ENCODE results near the gene MACO1. TPM values are rescaled to one million over a fixed set of nuclear protein-coding genes. Genes with fewer than 3 reads are reported as not detected.
"Not testable (repeated sequence)": the region's sequence is repeated elsewhere in the genome, so short reads cannot be mapped to it uniquely, and the experiment has no call there.

The MACO1 gene
- total RNA-seq, 1 donor from 2014 or later = 14.3 TPM

GRCh38 chr1:25458541-25459298 is 28.0 kb downstream of the MACO1 start:
- no peaks in the 10 kb centered on the region for H3K27me3 Mint-ChIP-seq
- peaks cover 54% of the 10 kb centered on the region for H3K36me3 Mint-ChIP-seq (ENCODE audit: low read depth)
- no peaks in the 10 kb centered on the region for H3K9me3 Mint-ChIP-seq
- H3K4me3 Mint-ChIP-seq = no peak overlapping the region
- H3K4me1 Mint-ChIP-seq = no peaks in the 10 kb centered on the region
- intact Hi-C loops (cut with micrococcal nuclease) = no loop called here
- no peak for DNase-seq
- H3K27ac Mint-ChIP-seq = no peak overlapping the region

DNA sequence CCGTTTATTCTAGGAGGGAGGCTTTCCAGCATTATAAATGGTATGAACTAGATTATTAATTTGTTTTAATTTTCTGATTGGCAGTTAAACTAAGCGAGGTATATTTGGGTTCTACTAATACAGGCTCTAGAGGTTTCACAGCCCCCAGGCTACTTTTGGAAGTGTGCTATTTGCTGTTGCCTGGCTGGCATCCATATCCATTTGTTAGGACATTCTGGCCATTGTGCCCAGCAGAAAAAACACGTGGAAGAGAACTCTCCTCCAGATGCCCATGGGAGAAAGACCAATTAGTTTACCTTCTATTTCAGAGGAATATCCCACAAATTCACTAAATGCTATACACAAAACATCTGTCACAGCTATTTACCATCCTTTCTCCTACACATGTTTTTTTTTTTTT is 29.3 kb downstream of the MACO1 start:
- intact Hi-C loops (cut with micrococcal nuclease) = no loop called here
- H3K27me3 Mint-ChIP-seq = no peaks in the 10 kb centered on the region
- DNase-seq = no peak
- no peak overlapping the region for H3K4me3 Mint-ChIP-seq
- peaks cover 53% of the 10 kb centered on the region for H3K36me3 Mint-ChIP-seq (ENCODE audit: low read depth)
- no peak overlapping the region for H3K27ac Mint-ChIP-seq
- no peaks in the 10 kb centered on the region for H3K9me3 Mint-ChIP-seq
- H3K4me1 Mint-ChIP-seq = no peaks in the 10 kb centered on the region

DNA sequence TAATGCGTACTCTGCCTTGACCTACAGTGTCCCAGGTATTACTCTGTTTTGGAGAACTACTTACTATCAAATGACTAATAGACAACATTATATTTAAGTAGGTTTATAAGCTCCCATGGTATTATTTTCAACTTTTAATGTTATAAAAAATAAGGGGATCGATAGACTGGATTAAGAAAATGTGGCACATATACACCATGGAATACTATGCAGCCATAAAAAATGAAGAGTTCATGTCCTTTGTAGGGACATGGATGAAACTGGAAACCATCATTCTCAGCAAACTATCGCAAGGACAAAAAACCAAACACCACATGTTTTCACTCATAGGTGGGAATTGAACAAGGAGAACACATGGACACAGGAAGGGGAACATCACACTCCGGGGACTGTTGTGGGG is 30.1 kb downstream of the MACO1 start:
- H3K9me3 Mint-ChIP-seq; intact Hi-C loops (cut with micrococcal nuclease); H3K4me1 Mint-ChIP-seq; H3K27ac Mint-ChIP-seq; DNase-seq; H3K4me3 Mint-ChIP-seq; H3K27me3 Mint-ChIP-seq: not testable (repeated sequence)
- peaks cover 55% of the 10 kb centered on the region for H3K36me3 Mint-ChIP-seq (ENCODE audit: low read depth)

- intact Hi-C loops (cut with micrococcal nuclease) = no loop called here
- H3K36me3 Mint-ChIP-seq (ENCODE audit: low read depth) = peaks cover 49% of the 10 kb centered on the region
- DNase-seq = no peak
- H3K4me3 Mint-ChIP-seq = no peak overlapping the region
- no peaks in the 10 kb centered on the region for H3K27me3 Mint-ChIP-seq
- H3K27ac Mint-ChIP-seq = no peak overlapping the region
- no peaks in the 10 kb centered on the region for H3K9me3 Mint-ChIP-seq
- peaks cover 9% of the 10 kb centered on the region for H3K4me1 Mint-ChIP-seq
Observed at GRCh38 chr1:25461849-25462248, 31.2 kb downstream of the MACO1 start.

DNA sequence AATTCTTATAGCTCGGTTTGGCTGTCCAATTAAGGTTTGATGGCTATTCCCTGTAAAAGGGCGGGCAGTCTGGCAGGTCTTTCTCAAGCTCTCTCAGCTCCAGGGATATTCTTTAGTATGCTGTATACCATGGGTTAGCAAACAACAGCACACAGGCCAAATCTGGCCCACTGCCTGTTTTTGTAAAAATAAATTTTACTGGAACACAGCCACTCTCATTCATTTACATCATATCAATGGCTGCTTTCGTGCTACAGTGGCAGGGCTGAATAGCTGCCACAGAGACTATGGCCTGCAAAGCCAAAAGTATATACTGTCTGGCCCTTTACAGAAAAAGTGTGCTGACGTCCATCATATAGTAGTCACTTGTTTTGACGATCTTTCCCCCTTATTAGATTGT is 32.0 kb downstream of the MACO1 start:
- no peak for DNase-seq
- no peaks in the 10 kb centered on the region for H3K27me3 Mint-ChIP-seq
- intact Hi-C loops (cut with micrococcal nuclease) = no loop called here
- no peak overlapping the region for H3K4me3 Mint-ChIP-seq
- no peak overlapping the region for H3K27ac Mint-ChIP-seq
- peaks cover 48% of the 10 kb centered on the region for H3K36me3 Mint-ChIP-seq (ENCODE audit: low read depth)
- peaks cover 18% of the 10 kb centered on the region for H3K4me1 Mint-ChIP-seq
- no peaks in the 10 kb centered on the region for H3K9me3 Mint-ChIP-seq

DNA sequence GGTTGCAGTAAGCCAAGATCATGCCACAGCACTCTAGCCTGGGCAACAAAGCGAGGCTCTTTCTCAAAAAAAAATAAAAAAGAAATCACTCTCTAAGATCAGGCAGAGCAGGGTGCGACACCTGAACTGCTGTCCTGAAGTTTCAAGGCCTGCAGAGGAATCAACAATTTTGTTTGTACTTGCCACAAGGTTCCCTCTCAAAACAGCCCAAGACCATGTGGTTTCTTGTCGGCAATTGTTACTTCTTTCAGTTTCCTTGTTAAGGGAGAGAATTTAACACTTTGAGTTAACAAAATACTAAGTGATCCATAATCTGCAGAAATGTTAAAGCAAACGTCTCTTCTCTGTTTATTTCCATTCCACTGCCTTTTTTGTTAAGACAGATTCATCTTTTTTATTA is 36.5 kb downstream of the MACO1 start:
- H3K36me3 Mint-ChIP-seq (ENCODE audit: low read depth) = peaks cover 36% of the 10 kb centered on the region
- H3K27ac Mint-ChIP-seq = peak overlapping the region; percentile 66
- no peaks in the 10 kb centered on the region for H3K9me3 Mint-ChIP-seq
- peaks cover 30% of the 10 kb centered on the region for H3K4me1 Mint-ChIP-seq
- H3K4me3 Mint-ChIP-seq = peak overlapping the region; percentile 45
- no peaks in the 10 kb centered on the region for H3K27me3 Mint-ChIP-seq
- peak; percentile 80 for DNase-seq
- intact Hi-C loops (cut with micrococcal nuclease) = loop anchor here (5.0 kb wide), 2 partner anchors 35 to 135 kb away; partner anchors contain the start of gene MACO1

GRCh38 chr1:25467616-25468015 is 36.9 kb downstream of the MACO1 start:
- peak overlapping the region; percentile 57 for H3K27ac Mint-ChIP-seq
- peak overlapping the region; percentile 30 for H3K4me3 Mint-ChIP-seq
- peaks cover 34% of the 10 kb centered on the region for H3K4me1 Mint-ChIP-seq
- DNase-seq = no peak
- no peaks in the 10 kb centered on the region for H3K27me3 Mint-ChIP-seq
- H3K36me3 Mint-ChIP-seq (ENCODE audit: low read depth) = peaks cover 35% of the 10 kb centered on the region
- intact Hi-C loops (cut with micrococcal nuclease) = loop anchor here (5.0 kb wide), 2 partner anchors 35 to 135 kb away; partner anchors contain the start of gene MACO1
- H3K9me3 Mint-ChIP-seq = no peaks in the 10 kb centered on the region

GRCh38 chr1:25468033-25468432 is 37.3 kb downstream of the MACO1 start:
- H3K4me1 Mint-ChIP-seq = peaks cover 34% of the 10 kb centered on the region
- H3K9me3 Mint-ChIP-seq = no peaks in the 10 kb centered on the region
- H3K27ac Mint-ChIP-seq = peak overlapping the region; percentile 57
- intact Hi-C loops (cut with micrococcal nuclease) = loop anchor here (5.0 kb wide), 2 partner anchors 36 to 136 kb away; partner anchors contain the start of gene MACO1
- DNase-seq = no peak
- H3K4me3 Mint-ChIP-seq = no peak overlapping the region
- H3K27me3 Mint-ChIP-seq = no peaks in the 10 kb centered on the region
- H3K36me3 Mint-ChIP-seq (ENCODE audit: low read depth) = peaks cover 35% of the 10 kb centered on the region

DNA sequence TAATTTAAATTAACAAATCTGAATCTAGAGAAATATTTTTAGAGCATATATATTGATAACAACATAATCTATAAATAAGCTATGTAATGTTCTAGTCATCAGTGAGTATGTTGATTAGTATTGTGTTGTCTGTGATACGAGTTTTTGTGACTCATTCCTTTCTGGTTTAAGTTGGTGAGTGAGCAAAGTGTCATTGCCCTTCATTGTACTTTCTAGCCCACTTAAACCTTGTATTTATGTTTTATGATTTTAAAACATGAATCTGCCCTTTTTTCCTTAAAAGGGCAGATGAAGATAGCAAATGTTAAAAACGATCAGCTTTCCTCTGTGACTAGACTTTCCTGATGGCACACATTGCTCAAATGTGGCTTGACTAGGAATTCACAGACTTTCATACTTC is 38.5 kb downstream of the MACO1 start:
- no peak overlapping the region for H3K27ac Mint-ChIP-seq
- no peaks in the 10 kb centered on the region for H3K27me3 Mint-ChIP-seq
- intact Hi-C loops (cut with micrococcal nuclease) = loop anchor here (5.0 kb wide), 2 partner anchors 37 to 137 kb away; partner anchors contain the start of gene MACO1
- DNase-seq = no peak
- H3K4me3 Mint-ChIP-seq = no peak overlapping the region
- H3K4me1 Mint-ChIP-seq = peaks cover 44% of the 10 kb centered on the region
- H3K36me3 Mint-ChIP-seq (ENCODE audit: low read depth) = peaks cover 35% of the 10 kb centered on the region
- H3K9me3 Mint-ChIP-seq = no peaks in the 10 kb centered on the region

DNA sequence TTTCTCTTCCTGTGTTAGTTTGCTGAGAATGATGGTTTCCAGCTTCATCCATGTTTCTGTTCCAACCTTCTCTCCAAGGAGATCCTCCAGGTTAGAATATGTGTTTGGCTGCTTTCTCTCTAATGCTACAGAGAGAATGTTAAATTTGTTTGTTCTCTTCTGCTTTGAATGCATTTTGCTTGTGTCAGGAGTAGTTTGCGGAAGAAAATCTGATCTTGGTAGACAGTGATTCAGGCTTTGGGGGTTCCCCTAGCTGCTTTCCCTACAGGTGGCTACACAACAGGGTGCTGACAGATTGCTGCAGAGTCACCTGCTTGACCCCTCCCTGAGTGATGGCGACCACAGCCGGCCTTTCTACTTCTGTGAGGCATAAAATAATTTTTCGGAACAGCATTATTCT is 41.8 kb downstream of the MACO1 start:
- peak overlapping the region; percentile 54 for H3K27ac Mint-ChIP-seq
- H3K36me3 Mint-ChIP-seq (ENCODE audit: low read depth) = peaks cover 36% of the 10 kb centered on the region
- DNase-seq = no peak
- no peaks in the 10 kb centered on the region for H3K27me3 Mint-ChIP-seq
- H3K4me1 Mint-ChIP-seq = peaks cover 47% of the 10 kb centered on the region
- H3K4me3 Mint-ChIP-seq = no peak overlapping the region
- intact Hi-C loops (cut with micrococcal nuclease) = no loop called here
- H3K9me3 Mint-ChIP-seq = no peaks in the 10 kb centered on the region

- DNase-seq = peak; percentile 70
- Mint-ChIP-seq H3K36me3 (ENCODE audit: low read depth) (peaks cover 27% of the 10 kb centered on the region), H3K4me3 (peak overlapping the region; percentile 75), H3K4me1 (peaks cover 34% of the 10 kb centered on the region), H3K27ac (peak overlapping the region; percentile 74), H3K9me3 (no peaks in the 10 kb centered on the region), H3K27me3 (no peaks in the 10 kb centered on the region)
- intact Hi-C loops (cut with micrococcal nuclease) = no loop called here
Observed at GRCh38 chr1:25473653-25474225, 43.0 kb downstream of the MACO1 start.

DNA sequence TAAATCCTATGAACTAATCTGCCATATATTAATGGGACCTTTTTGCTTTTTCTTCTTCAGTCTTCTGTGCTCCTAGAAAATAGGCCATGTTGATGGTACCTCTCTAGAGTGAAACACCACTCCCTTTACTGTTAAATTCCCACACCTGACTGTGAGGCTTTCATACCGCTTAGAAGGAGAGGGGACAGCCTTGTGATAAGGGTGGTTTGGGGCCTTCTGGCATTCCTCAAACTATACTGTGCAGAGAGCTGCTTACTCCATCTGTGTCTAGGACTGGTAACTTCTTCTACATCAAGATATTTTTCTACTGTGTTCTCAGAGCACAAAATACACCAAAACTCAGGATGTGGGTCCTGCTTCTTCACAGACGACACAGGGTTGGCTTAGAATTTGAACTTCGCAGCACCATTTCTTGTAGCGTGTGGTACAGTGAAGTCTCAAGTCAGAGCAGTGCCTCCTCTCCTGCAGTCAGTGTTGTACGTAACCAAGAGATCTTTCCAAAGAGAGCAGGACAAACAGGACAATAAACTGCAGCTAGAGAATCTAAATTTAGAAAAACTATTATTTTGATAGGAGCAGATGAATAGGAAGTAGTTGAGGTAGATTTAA is 43.8 kb downstream of the MACO1 start:
- Mint-ChIP-seq H3K4me1 (peaks cover 34% of the 10 kb centered on the region), H3K27me3 (no peaks in the 10 kb centered on the region), H3K36me3 (ENCODE audit: low read depth) (peaks cover 27% of the 10 kb centered on the region), H3K9me3 (no peaks in the 10 kb centered on the region), H3K27ac (peak overlapping the region; percentile 72), H3K4me3 (peak overlapping the region; percentile 75)
- intact Hi-C loops (cut with micrococcal nuclease) = no loop called here
- no peak for DNase-seq

GRCh38 chr1:25476186-25477097 is 45.7 kb downstream of the MACO1 start:
- H3K4me3 Mint-ChIP-seq = no peak overlapping the region
- intact Hi-C loops (cut with micrococcal nuclease) = no loop called here
- H3K27ac Mint-ChIP-seq = peak overlapping the region; percentile 66
- H3K4me1 Mint-ChIP-seq = peaks cover 34% of the 10 kb centered on the region
- no peaks in the 10 kb centered on the region for H3K9me3 Mint-ChIP-seq
- no peaks in the 10 kb centered on the region for H3K27me3 Mint-ChIP-seq
- peaks cover 21% of the 10 kb centered on the region for H3K36me3 Mint-ChIP-seq (ENCODE audit: low read depth)
- no peak for DNase-seq

Data from activated CD4-positive, alpha-beta T cell treated with anti-CD3 and anti-CD28 coated beads, Interleukin-2, amount 10 ng/mL, durations not matched to agents 24 days and 14 days (primary cell).